Left renal pelvis (tissue), 4 donors: ENCODE data around the gene FNDC10. TPM values are rescaled to one million over a fixed set of nuclear protein-coding genes. Genes with fewer than 3 reads are reported as not detected.
"Not testable (repeated sequence)": the region's sequence is repeated elsewhere in the genome, so short reads cannot be mapped to it uniquely, and the experiment has no call there.

Experiments
- DNase-seq, 4 donors: peaks; one replicate each; pipeline ENCODE4 v3.0.0-alpha.2; 2013; ENCODE audit warnings: low read depth in 4 of 4, low spot score in 3 of 4
- polyA plus RNA-seq, 4 donors: library from polyadenylated mRNA; unstranded; fragments of 120-200 nt; gene quantifications; one replicate each; pipeline ENCODE4 v1.2.1, GENCODE V29; 2013; ENCODE audit not compliant: insufficient read length in 4 of 4

The FNDC10 gene
- polyA plus RNA-seq, 4 donors, result 2.5 to 3.9 (median 3.4) TPM

DNA sequence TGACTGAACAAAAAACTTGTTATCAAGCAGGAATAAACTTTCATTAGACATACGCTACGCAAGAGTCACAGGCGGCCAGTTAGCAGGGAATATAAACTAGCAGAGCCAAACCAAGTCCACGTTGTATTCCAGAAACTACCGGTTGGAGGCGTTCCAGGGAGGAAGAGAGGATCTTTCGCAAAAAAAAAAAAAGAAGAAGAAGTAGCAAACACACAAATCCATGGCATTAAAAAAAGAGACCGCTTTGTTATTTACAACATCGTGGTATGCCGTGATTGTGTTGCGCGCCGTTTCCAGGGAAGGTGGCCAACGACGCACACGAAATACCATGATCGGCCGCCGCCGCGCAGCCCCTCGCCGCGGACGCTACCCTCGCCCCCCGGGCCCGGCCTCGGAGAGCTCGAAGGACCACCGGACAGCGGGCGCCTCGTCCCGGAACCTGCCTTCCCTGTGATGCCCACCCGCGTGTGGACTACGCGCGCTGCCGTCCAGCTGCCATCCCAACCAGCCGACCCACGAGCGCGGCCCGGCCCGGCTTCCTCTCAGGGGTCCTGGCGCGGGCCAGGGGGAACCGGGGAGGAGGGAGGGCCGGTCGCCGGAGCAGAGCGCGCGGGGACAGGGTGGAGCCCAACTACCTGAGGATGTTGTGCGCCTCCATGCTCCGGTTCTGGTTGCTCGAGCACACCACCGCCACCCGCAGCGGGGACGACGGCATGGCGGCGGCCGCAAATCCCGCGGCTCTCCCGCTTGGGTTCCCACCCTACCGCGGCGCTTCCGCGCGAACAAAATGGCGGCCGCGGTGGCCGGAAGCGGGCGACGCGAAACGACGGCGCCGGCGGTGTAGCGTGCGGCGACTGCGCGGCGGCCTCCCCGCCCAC, 25.9 kb downstream of the FNDC10 start:
- peak in 2 of 4 donors; percentile 39 to 62 for DNase-seq

DNA sequence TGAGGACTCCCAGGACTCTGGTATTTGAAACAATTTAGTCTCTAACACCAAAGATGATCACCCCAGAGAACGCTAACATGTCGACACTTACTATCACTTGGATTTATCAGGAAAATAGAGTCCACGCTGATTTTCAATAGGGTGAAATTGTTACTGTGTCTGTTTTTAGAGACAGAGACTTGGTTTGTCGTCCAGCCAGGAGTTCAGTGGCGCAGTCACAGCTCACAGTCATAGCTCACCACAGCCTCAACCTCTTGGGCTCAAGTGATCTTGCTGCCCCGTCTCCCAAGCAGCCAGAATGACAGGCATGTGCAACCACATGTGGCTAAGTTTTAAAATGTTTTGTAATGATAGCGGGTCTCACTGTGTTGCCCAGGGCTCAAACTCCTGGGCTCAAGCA, 30.6 kb downstream of the FNDC10 start:
- DNase-seq, result no peak

DNA sequence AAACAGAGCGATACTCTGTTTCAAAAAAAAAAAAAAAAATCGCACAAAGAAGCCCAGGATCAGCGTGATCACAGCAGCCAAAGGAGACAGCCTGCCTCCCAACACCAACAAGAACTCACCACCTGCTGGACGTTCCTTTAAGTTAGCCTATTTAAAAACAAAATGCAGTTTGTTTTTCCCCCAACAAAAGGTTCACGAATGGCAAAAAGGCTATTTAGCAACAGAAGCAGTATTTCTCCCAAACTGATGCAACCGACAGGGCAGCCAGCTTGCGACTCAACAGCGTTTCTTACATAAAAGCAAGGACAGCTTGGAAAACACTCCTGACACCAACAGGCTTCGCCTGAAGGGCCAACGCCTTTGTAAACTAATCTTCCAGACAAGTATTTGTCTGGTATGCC, 32.0 kb downstream of the FNDC10 start:
- DNase-seq, result no peak

GRCh38 chr1:1567152-1567875, 32.6 kb downstream of the FNDC10 start:
- no peak for DNase-seq

GRCh38 chr1:1565340-1565739, 34.6 kb downstream of the FNDC10 start:
- DNase-seq, result no peak

DNA sequence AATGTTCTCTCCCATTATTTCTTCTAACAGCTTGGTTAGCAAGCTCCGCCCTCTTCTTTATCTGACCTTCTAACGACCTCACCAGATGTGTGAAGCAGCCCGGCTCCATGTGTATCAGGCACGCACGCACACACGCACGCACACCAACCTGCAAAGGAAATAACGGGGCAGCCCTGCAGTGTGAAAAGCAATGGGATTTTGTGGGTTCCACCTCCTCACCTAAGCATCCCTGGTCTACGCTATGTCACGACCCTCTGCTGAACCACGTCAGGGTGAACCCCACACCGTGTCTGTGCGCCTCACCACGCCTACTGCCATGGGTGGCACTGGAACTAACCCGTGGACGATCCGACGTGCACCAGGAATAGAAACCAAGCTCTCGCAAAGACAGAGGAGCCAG, 35.7 kb downstream of the FNDC10 start:
- DNase-seq, result no peak

DNA sequence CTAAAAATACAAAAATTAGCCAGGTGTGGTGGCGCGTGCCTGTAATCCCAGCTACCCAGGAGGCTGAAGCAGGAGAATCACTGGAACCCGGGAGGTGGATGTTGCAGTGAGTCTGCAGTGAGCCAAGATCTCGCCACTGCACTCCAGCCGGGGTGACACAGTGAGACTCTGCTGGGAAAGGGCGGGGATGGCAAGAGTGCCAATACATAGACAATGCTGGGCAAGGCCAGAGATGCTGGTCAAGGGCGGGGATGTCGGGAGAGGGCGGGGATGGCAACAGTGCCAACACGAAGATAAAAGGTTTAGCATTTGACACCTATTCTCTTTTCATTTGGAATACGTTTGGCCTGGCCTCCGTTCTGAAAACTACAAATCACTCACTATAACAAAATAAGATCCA, 36.2 kb downstream of the FNDC10 start:
- no peak for DNase-seq

GRCh38 chr1:1562556-1563195, 37.3 kb downstream of the FNDC10 start:
- DNase-seq, result no peak

DNA sequence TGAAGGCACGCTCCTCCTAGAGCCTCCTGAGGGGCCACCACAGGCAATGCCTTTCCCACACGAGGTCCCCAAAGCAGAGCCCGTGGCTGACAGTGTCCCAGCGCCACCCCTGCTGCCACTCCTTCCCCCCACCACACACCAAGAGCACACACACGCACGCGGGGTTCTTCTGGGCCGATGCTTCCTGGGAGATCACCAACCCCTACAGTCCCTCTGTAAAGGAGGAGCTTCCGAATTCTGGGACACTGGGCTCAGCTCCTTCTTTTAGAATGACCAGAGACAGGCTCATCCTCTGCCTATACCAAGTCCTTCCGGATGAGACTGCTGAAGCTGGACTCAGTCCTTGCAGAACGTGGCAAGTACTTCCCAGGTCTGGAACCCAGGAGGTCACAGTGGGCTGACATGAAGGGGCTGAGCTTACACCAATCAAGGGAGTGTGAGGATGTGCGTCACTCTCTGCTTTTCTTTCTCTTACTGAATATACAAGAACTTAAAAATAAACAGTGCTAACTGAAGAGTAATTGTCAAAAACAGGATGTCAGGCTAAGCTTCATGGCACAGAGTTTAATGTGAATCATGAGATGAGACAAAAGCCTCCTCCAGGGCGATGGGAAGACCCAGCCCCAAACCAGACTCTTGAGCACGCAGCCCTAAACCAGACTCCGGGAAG, 38.0 kb downstream of the FNDC10 start:
- DNase-seq, result no peak

DNA sequence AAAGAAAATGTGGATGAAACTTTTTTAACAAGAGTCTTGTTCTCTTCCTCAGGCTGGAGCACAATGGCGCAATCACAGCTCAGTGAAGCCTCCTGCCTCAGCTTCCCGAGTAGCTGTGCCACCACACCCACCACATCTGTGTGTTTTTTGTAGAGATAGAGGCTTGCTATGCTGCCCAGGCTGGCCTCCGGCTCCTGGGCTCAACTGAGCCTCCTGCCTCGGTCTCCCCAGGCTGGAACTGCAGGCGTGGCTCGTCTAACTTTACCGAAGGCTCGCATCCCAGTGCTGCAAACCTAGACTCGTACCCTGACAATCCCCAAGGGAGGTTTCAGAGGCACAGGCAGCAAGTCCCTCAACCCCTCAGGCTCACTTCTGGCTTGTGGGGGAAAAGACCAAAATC, 39.8 kb downstream of the FNDC10 start:
- no peak for DNase-seq

- DNase-seq, result no peak
Measured at GRCh38 chr1:1559066-1559465, 40.9 kb downstream of the FNDC10 start.

GRCh38 chr1:1558591-1558990, 41.3 kb downstream of the FNDC10 start:
- no peak for DNase-seq

- DNase-seq, result not testable (repeated sequence)
Measured at GRCh38 chr1:1557688-1558087, 42.2 kb downstream of the FNDC10 start.

- not testable (repeated sequence) for DNase-seq
Measured at GRCh38 chr1:1556961-1557360, 43.0 kb downstream of the FNDC10 start.

GRCh38 chr1:1556505-1556904, 43.4 kb downstream of the FNDC10 start:
- DNase-seq, result no peak

- DNase-seq, result no peak
Measured at GRCh38 chr1:1554926-1555915, 44.7 kb downstream of the FNDC10 start.

- DNase-seq, result no peak
Measured at GRCh38 chr1:1554550-1554925, 45.4 kb downstream of the FNDC10 start.

DNA sequence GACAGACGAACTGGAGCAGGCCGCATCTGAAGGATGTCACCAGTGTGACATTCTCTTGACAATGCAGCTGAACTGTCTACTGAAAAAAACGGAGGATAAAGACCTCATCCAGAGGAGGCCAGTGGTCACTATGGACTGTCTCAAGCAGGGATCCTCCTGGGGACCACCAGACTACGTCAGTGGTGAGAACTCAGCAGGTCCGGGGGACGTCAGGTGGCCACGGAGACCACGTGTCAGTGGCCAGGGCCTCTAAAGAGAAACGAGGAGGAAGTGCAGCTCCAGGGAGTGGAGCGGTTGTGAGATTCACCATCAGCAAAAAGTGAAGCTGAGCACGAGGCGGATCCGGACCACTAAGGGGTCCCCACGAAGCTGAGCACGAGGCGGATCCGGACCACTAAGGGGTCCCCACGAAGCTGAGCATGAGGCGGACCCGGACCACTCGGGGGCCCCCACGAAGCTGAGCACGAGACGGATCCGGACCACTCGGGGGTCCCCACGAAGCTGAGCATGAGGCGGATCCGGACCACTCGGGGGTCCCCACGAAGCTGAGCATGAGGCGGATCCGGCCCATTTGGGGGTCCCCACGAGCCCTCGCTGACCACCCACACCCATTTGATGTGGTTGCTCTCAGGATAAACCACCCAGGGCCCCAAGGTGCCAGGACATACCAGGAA, 46.0 kb downstream of the FNDC10 start:
- DNase-seq, result no peak

GRCh38 chr1:1552263-1552639, 47.7 kb downstream of the FNDC10 start:
- no peak for DNase-seq
